GM12891 (cell line): ENCODE results near the gene FKBP9.

Experiments used
- DNase-seq: peaks from one replicate; pipeline ENCODE4 v3.0.0; 2011; ENCODE audit warnings: low spot score; ENCODE audit not compliant: insufficient read length
- FAIRE-seq: peaks from 2 replicates; lab custom pipeline; 2011; peaks lifted over from hg19 to GRCh38; lab: Jason Lieb, UNC
- PAX5 ChIP-seq: IDR thresholded peaks from 2 replicates; pipeline ENCODE4 v1.6.1; 2011; ENCODE audit warnings: low read length, moderate library complexity, mild to moderate bottlenecking; ENCODE audit not compliant: insufficient read depth, severe bottlenecking
- POLR2A ChIP-seq: IDR thresholded peaks from 2 replicates; pipeline ENCODE4 v1.6.1; 2011; ENCODE audit warnings: low read depth, low read length, control low read depth
- POLR2AphosphoS5 ChIP-seq: IDR thresholded peaks from 2 replicates; pipeline ENCODE4 v1.6.1; 2011; ENCODE audit warnings: low read depth, low read length, control low read depth
- POU2F2 ChIP-seq: IDR thresholded peaks from 2 replicates; pipeline ENCODE4 v1.6.1; 2011; ENCODE audit warnings: low read depth, mild to moderate bottlenecking, control low read depth, low read length, moderate library complexity
- SPI1 ChIP-seq: IDR thresholded peaks from 2 replicates; pipeline ENCODE4 v1.6.1; 2011; ENCODE audit warnings: low read depth, low read length, control low read depth
- TAF1 ChIP-seq: IDR thresholded peaks from 2 replicates; pipeline ENCODE4 v1.6.1; 2011; ENCODE audit warnings: low read depth, low read length, control low read depth

The FKBP9 gene

DNA sequence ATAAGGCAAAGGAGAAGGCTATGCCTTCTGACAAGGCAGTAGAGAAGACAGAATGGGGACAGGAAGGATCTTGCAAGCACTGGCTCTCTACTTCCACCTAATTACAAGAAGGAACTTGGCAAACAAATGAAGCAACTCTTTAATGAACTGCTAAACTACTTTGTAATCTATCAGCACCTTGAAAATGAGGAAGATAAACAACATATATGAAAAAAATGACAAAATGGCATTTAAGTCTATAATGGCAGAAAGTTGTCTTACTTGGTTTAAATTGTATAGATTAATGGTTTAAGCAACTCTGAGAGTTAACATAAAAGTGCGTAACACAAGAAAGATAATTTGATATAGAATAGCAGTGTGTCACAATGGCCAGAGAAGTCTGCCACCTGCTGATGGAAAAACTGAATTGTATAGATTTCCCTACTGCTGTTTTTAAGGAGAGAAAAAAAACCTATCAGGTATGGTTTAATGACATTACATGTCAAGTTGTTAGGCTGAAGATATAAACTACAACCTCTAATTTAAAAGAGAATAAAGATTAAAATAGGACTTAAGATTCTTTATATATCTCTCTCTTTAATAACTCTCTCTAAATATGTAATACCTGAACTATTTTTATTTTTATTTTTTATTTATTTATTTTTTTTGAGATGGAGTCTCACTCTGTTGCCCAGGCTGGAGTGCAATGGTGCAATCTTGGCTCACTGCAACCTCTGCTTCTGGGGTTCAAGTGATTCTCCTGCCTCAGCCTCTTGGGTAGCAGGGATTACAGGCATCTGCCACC is 93.5 kb downstream of the FKBP9 start:
- no peak for TF ChIP-seq PAX5
- TF ChIP-seq POU2F2: no peak
- no peak for TF ChIP-seq TAF1
- no peak for TF ChIP-seq POLR2A
- TF ChIP-seq SPI1: no peak
- TF ChIP-seq POLR2AphosphoS5: no peak
- FAIRE-seq (no peak), DNase-seq (no peak)

- TF ChIP-seq POLR2A (no peak), POU2F2 (no peak), PAX5 (no peak), TAF1 (no peak), POLR2AphosphoS5 (no peak), SPI1 (no peak)
- FAIRE-seq: no peak
- no peak for DNase-seq
Observed at GRCh38 chr7:33053721-33054120, 96.5 kb downstream of the FKBP9 start.

- DNase-seq (no peak), FAIRE-seq (no peak)
- TF ChIP-seq SPI1 (no peak), POLR2AphosphoS5 (no peak), TAF1 (no peak), POU2F2 (no peak), POLR2A (no peak), PAX5 (no peak)
Observed at GRCh38 chr7:33054261-33054964, 97.2 kb downstream of the FKBP9 start.

DNA sequence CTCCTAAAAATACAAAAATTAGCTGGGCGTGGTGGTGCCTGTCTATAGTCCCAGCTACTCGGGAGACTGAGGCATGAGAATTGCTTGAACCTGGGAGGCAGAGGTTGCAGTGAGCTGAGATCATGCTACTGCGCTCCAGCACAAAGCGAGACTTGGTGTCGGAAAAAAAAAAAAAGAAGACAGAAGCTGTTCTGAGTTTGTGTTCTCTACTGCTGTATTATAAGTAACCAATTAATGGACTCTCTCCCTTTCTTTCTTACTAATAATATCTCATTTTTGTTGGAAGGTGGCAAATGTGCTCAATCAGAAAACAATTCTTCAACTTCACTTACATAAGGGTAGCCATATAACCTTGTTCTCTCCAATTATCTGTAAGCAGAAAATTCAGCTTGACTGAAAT is 97.9 kb downstream of the FKBP9 start:
- FAIRE-seq: no peak
- TF ChIP-seq PAX5 (no peak), POLR2AphosphoS5 (no peak)
- no peak for DNase-seq
